ENCODE data around the gene HSPB1. TPM values are rescaled to one million over a fixed set of nuclear protein-coding genes. Genes with fewer than 3 reads are reported as not detected.
"Not testable (repeated sequence)": the region's sequence is repeated elsewhere in the genome, so short reads cannot be mapped to it uniquely, and the experiment has no call there.

The HSPB1 gene
- total RNA-seq, 1 experiment from 2014 or later = 97.6 TPM

DNA sequence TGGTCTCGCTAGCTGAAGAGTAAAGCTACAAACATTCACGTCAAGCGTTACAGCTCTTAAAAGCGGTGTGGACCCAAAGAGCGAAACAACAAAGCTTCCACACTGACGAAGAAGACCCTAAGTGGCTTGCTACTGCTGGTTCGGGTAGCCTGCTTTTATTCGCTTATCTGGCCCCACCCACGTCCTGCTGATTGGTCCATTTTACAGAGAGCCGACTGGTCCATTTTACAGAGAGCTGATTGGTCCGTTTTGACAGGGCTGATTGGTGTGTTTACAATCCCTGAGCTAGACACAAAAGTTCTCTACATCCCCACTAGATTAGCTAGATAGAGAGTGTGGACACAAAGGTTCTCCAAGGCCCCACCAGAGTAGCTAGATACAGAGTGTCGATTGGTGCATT is 6.4 kb downstream of the HSPB1 start:
- not testable (repeated sequence) for DNase-seq (ENCODE audit: low spot score)

DNA sequence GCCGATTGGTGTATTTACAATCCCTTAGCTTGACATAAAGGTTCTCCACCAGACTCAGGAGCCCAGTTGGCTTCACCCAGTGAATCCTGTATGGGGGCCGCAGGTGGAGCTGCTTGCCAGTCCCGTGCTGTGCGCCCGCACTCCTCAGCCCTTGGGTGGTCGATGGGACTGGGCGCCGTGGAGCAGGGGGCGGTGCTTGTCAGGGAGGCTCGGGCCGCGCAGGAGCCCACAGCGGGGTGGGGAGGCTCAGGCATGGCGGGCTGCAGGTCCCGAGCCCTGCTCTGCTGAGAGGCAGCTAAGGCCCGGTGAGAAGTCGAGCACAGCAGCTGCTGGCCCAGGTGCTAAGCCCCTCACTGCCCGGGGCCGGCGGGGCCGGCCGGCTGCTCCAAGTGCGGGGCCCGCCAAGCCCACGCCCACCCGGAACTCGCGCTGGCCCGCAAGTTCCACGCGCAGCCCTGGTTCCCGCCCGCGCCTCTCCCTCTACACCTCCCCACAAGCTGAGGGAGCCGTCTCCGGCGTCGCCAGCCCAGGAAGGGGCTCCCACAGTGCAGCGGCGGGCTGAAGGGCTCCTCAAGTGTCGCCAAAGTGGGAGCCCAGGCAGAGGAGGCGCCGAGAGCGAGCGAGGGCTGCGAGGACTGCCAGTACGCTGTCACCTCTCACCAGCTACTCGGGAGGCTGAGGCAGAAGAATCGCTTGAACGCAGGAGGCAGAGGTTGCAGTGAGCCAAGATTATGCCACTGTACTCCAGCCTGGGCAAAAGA is 7.0 kb downstream of the HSPB1 start:
- DNase-seq (ENCODE audit: low spot score) = not testable (repeated sequence)

DNA sequence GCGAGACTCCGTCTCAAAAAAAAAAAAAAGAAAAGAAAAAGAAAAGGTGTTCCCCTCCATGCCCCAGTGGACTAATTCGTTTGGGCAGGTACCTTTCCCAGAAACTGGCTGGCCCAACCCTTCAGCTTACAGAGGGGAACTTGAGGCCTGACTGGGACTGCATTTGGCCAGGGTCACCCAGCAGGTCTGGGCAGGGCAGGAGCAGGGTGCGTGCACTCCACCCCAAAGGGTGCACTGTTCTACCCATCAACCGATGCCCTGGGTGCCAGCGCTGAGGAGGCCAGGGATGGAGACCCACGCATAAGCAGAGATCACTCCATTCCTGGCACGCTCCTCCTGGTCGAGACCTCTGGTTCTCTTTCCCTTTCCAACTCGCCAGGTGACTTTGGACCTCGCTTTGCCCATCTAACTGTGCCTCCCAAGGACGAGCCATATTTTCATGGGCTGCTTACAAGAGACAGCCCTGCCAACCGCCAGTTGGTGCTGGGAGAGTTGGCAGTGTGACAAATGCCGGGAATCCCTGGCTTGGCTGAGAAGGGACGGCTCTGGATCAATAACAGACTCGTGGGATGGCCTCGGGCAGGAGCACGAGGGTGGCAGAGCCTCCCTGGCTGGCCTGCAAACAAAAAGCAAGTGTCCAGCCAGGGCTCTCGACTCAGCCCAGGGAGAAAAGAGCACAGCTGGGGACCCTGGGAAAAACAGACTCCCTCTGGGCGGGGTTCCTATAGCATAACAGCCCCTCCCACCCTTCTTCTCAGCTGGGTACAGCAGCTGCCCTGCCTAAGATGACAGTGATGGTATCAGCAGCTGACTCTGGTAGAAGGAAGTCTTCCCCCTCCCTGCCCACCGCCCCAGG is 7.9 kb downstream of the HSPB1 start:
- peak; percentile 40 for DNase-seq (ENCODE audit: low spot score)

DNA sequence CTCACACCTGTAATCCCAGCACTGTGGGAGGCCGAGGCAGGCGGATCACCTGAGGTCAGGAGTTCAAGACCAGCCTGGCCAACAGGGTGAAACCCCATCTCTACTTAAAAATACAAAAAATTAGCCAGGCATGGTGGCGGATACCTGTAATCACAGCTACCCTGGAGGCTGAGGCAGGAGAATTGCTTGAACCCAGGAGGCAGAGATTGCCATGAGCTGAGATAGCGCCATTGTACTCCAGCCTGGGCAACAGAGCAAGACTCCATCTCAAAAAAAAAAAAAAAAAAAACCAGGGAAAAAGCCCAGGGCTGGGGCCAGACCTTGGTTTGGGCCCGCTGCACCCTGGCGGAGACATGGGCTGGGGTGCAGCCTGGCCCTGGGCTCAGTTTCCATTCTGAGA is 9.4 kb downstream of the HSPB1 start:
- DNase-seq (ENCODE audit: low spot score) = not testable (repeated sequence)

DNA sequence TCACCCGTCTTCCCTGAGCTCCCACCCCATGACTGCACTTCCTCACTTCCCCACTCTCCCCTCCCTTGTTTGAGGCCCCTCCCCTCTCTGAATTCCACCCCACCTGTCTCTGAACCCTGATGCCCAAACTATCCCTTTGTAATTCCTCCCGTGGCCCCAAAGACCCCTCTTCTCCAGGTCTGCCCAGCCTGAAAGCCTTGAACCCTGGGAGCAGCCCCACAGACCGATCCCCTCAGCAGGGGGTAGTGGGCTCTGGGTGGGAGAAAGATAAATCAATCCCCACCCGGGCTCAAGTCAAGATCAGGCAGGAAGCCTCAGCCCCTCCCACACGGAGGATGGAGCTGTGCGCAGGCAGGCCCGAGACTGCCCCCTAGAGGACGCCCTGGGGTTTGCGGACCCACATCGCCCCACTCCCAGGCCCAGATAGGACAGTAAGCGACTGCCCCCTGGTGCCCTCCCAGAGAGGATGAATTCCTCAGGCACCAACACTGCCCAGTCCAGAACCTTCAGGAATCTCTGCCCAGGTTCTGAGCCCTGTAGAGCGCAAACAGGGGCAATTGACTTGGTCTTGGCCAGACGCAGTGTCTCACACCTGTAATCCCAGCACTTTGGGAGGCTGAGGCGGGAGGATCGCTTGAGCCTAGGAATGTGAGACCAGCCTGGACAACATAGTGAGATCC is 11.7 kb downstream of the HSPB1 start:
- DNase-seq (ENCODE audit: low spot score) = peak; percentile 93

DNA sequence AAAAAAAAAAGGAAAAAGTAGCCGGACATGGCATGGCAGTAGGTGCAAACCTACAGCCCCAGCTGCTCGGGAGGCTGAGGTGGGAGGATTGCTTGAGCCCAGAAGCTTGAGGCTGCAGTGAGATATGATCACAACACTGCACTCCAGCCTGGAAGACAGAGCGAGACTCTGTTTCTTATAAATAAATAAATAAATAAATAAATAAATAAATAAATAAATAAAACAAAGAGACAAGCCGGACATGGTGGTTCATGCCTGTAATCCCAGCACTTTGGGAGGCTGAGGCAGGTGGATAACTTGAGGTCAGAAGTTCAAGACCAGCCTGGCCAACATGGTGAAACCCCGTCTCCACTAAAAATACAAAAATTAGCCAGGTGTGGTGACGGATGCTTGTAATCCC is 12.3 kb downstream of the HSPB1 start:
- DNase-seq (ENCODE audit: low spot score) = not testable (repeated sequence)

DNA sequence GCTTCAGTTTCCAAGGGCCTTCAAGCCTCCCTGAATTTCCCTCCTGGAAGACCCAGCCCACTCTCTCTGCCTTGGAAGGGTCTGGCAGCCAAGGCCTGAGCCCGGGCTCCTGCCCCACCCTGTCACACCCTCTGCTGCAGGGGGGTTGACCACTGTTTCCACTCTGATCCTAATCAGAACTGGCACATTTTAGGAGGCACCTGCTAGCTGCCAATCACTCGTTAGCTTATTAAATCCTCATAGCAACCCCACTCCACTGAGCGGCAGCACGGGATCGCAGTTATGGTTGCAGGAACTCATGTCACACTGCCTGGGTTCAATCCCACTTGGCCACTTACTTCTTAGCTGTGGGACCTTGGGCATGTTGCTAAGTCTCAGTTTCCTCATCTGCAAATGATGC is 12.9 kb downstream of the HSPB1 start:
- no peak for DNase-seq (ENCODE audit: low spot score)

DNA sequence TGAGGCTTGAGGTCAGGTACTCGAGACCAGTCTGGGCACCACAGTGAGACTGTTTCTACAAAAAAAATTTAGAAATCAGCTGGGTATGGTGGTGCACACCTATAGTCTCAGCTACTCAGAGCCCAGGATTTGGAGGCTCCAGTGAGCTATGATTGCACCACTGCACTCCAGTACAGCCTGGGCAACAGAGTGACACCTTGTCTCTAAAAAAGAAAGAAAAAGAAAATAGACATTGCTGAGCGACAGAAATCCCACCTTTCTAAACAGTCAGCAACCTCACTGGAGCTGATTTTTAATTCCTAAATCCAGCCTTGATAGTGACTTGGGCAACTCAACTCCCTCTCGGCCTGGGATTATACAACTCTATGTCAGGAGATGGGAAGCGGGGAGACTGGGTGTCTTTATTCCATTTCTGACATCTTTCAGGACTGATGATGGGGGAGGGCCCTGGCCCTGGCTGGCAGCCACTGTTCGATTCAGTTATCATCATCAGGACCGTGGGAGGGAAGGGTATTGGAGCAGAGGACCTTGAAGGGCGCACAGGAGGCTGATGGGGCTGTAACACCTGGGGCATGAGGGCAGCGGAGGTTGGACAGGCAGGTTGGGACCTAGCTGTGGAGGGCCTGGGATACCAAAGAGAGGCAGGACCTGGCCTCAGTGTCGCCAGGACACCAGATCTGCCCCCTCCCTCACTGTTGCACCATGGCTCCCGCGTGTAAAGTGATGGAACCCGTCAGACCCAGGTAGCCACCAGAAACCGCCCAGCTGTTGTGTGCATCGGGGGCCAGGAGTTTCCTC is 14.7 kb downstream of the HSPB1 start:
- DNase-seq (ENCODE audit: low spot score) = no peak

DNA sequence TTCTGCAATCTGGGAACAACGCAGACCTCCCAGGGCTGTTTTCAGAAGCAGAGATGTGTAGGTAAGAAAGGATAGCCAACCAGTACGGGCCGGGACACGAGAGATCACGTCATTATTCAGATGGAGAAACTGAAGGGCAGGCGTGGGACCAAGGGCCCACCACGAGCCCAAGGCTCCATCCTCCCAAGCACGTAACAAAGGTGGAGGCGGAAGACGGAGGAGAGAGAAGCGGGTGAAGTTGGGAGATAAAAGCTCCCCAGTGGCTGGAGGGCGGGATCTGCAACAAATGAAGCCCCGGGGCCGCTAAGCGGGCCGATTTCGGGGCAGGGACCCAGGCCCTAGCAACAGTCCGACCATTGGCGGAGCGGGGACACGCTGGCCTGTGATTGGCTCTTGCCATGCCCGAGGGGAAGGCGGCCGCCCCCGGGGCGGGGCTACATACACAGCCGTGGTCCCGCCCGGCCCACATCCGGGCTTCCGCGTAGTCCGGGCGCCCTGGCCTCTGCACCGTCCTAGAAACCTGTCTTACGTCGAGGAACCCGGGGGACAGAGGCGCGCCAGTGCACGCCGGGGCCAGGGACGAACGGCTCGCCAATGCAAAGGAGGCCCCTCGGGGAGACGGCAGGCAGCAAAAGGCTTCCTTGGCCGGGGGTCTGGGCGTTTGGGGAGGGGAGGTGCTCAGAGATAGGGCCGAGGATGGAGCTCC is 15.5 kb downstream of the HSPB1 start:
- DNase-seq (ENCODE audit: low spot score) = peak; percentile 96

DNA sequence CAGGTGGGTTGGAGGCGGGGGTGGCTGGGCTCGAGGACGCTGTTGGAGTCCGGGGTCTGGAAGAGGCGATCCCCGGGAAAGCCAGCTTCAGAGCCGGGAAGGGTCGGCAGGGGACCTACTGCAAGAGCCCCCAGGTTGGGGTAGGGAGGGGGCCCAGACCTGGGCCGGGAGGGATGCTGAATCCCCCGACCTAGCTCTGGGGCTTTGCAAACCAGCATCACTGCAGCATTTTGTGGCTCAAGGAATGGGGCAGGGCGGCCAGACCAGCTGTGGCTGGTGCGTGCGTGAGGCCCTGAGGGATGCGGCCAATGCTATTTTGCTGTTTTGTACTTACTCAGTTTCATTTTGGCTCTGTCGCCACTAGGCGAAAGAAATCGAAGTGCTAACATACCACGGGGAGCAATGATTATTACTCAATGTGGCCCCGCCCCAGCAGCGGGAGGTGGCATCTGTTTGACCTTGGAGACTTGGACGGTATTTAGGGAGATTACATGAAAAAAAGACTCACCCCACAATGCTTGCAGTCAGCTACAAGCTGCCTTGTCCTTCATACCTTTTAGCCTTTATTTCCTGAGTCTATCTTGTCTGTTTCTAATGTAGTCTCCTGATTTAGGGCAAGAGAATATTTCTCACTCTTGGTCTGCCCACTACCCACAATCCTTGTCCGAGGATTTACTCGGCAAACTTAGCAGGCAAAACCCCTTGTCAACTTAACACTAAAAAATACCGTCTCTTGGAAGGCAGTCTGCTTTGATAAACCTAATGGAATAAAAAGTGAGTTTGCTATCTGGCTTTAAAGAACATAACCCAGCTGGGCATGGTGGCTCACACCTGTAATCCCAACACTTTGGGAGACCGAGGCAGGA is 16.2 kb downstream of the HSPB1 start:
- peak; percentile 88 for DNase-seq (ENCODE audit: low spot score)

DNA sequence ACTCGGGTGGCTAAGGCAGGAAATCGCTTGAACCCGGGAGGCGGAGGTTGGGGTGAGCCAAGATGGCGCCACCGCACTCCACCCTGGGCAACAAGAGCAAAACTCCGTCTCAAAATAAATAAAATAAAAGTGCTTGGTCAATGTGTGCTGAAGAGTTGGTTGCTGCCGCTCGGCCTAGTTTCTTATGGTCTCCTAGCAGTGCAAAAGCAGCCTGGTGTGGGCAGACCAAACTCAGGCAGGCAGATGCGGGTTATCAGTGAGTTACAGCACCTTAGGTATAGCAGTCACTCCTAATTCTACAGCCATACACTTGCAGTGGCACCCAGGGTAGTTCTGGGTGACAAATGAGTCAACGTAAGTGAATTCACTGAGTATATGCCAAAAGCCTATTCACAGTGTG is 22.6 kb downstream of the HSPB1 start:
- DNase-seq (ENCODE audit: low spot score) = no peak

DNA sequence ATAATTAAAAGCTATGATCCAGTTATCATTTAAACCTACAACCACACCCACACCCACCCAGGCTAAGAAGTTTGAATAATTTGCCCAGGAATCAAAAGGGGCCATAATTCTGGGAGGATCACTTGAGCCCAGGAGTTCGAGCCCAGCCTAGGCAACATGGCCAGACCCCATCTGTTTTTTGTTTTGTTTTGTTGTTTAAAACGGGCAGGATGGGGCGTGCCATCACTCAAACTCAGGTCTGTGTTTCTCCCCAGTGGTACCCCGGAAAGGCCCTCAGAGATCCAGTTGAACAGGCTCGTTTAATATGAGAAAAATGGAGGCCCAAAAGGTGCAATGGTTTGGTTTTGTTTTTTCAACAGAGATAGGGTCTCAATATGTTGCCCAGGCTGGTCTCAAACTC is 23.3 kb downstream of the HSPB1 start:
- no peak for DNase-seq (ENCODE audit: low spot score)

DNA sequence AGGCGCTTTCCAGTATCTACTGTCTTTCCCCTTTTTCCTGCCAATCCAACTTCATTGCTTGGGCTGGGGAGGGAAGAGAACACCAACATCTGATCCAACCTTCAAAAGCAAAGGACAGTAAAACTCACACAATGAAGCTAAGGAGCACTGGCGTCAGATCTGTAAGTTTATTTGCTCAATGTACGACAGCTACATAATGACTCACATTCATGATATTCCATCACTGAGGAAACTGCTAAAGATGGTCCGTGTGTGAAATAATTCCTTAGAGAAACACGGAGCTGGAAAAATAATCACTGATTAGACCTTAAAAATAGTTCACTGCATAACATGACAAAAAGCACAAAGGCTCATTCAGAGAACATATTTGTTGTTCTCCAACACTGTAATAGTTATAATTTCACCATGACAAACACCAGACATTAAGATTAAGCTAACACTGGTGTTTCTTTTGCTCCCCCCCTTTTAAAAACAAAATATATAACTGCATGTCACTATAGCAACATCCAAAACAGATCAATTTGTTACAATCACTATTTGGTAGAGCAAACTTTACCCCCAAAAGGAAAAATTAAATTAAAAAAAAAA is 24.3 kb downstream of the HSPB1 start:
- no peak for DNase-seq (ENCODE audit: low spot score)

DNA sequence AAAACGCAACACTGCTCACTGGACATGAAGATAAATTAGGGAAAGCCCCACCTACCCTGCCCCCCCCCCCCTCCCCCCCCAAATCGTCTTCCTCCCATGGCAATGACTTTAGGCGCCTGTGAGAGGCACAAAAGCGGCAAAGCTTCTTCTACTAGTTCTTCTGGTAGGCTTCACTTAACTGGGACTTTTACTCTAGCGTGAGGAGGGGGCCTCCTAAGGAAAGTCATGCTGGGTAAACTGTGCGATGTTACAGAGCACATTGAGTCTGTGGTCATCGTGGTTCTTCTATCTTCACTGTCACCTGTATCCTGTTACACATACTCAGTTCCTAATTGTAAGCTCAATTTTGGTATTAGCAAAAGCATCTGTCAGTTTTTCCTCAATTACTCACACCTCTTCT is 25.1 kb downstream of the HSPB1 start:
- DNase-seq (ENCODE audit: low spot score) = no peak

DNA sequence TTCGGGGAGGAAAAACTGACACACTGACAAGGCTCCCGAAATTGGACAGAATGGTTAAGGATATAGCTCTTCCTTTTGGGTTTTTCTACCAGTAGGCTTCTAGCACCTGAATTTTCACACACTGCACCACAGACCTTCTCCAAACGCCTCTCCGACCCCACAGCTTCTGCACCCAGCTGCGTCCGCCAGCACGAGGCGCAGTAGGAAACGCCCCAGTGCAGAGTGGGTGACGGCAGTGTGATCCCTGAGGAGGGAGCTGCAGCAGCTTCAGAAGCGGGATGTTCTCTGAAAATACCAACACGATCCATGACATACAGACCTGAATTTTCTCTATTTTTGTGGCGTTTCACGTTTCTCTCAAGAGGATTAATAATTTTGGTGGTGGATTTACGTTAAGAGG is 25.9 kb downstream of the HSPB1 start:
- no peak for DNase-seq (ENCODE audit: low spot score)

DNA sequence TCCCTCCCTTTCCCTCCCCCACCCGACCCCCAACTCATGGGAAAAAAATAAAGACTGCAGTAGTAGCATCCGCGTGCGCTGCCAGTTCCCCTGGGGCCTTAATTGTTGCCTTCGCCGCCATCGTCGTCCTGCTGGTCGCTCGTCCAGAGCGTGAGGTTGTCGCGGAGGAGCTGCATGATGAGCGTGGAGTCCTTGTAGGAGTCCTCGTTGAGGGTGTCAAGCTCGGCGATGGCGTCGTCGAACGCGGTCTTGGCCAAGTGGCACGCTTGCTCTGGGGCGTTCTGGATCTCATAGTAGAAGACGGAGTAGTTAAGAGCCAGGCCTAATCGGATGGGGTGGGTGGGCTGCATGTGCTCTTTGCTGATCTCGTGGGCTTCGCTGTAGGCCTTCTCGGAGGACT is 27.0 kb downstream of the HSPB1 start:
- DNase-seq (ENCODE audit: low spot score) = no peak

DNA sequence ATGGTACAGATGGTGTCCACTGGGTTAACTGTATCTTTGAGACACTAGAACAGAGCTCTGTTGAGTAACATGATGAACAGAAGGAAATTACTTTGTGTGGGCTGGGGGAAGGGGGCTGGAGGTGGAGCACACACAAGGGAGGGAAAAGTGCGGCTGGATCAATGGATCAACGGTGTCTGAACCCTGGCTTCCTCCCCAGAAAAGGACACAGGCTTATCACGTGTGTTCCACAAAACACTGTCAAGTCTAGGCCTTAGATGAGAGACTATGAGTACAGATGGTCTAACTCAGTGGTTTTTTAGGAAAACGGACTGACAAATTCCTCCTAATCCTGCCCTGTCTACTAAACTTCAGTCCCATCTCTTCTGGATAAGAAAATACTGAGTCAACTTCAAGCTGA is 27.8 kb downstream of the HSPB1 start:
- DNase-seq (ENCODE audit: low spot score) = no peak

DNA sequence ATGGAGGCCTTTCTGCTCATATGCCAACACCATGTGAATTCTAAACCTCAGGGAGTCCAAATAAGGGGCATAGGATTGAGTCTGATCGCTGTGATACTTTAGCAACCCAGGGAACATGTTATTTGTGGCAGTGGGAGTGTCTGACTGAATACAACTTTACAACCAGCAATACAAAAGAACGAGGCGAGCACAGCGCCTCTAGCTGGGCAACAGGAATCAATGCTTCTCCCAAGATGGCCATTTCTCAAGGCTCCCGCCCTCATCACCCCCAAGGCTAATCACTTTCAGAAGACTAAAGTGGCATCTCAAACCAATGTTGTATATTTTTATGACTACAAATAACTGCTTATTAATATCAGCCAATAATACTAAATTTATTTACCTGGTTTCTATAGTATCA is 28.2 kb downstream of the HSPB1 start:
- DNase-seq (ENCODE audit: low spot score) = no peak

DNA sequence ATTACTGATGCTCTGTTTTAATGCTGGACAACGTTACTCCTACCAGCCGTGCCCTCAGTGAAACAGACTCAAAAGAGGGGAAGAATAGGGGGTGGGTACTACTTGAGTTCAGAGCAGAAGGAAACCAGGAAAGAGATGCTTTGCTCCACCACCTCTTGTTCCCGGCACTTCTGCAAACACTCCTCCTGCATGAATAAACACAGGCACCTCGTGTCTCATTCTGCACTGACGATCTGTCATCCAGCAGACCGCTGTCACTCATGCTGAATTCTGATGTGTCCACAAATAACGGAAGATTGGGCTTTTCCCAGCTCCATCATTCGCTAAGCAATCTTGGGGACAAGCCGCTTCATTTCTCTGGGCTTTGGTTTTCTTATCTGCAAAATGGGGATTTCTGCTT is 29.6 kb downstream of the HSPB1 start:
- DNase-seq (ENCODE audit: low spot score) = no peak

Data from H4 (cell line).